Activated CD4-positive, alpha-beta T cell treated with anti-CD3 and anti-CD28 coated beads, Interleukin-2, amount 50 U/mL, for 24 hours (primary cell): ENCODE data around the gene CCDC88A.
"Not testable (repeated sequence)": the region's sequence is repeated elsewhere in the genome, so short reads cannot be mapped to it uniquely, and the experiment has no call there.

Experiments used
- DNase-seq, 2 donors: peaks; one replicate each; pipeline ENCODE4 v3.0.0-alpha.2; 2020; ENCODE audit warnings: low read depth in 1 of 2, low spot score in 1 of 2

The CCDC88A gene

DNA sequence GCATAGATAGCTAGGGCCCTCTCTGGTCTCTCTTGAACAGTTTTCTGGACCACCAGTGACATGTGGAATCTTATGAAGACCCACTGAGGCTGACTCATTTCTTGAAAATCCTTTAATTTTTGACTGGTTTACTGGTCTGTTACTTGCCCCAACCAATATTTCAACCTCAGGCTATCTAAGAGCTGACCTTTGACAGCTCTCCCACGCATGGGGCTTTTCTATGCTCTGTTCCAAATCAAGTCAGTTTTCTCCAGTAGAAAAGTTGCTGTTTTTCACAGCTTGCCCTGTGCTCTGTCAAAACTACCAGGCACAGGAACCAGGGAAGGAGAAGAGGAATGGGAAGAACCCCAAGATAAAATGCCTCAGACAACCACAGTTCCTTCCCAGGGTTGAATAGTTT, 104.7 kb downstream of the CCDC88A start:
- no peak for DNase-seq

DNA sequence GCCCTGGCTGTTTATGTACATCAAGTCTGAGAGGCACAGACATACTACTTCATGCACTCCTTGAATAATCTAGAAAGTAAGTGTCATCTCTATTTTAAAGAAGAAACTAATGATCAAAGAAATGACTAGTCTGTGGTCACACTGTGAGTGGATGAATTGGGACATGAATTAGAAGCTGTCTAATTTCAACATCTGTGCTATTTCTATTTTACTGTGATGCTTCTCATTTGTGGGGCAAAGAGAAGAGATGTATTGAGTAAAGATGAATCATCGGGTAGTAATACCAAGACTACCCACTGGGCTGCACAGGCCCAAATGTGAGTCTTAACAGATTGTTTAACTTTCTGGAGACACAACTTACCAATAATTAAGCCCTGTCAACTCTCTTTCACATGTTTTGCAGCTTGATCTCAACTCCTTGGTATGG, 108.2 kb downstream of the CCDC88A start:
- DNase-seq, result peak in 1 of 2 donors; percentile 26

DNA sequence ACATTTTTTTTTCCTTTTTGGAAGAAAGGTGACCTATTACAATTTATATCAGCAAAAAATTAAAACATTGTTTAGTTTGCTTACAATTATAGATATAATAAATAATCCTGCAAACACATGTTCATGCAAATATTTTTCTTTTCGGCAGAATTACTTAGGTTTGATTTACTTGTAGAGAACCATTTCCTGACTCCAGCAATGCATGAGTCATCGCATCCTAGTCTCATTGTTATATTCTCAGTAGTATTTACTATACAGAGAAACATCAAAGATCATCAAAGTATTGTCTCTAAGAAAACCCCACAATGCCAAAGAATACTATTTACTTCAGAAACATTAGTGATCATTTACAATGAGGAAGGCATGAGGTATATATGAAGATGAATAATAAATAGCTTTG, 110.2 kb downstream of the CCDC88A start:
- no peak for DNase-seq

DNA sequence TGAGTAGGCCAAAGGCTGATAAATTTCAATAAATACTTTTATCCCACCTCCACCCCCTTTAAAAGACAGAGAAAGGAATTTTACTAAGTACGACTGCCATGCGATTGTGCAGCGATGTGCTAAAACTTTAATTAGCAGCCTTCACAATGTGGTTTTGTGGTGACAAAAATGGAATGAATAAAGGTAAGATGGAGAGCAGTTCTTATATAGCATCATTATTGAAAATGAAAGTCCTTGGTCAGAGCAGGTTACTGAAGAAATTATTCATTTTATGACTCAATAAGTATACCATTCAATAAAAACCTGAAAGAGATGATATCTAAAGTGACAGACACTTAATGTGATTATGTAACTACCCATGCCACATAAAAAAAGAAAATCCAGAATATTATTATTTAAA, 117.4 kb downstream of the CCDC88A start:
- peak in 1 of 2 donors; percentile 11 for DNase-seq

DNA sequence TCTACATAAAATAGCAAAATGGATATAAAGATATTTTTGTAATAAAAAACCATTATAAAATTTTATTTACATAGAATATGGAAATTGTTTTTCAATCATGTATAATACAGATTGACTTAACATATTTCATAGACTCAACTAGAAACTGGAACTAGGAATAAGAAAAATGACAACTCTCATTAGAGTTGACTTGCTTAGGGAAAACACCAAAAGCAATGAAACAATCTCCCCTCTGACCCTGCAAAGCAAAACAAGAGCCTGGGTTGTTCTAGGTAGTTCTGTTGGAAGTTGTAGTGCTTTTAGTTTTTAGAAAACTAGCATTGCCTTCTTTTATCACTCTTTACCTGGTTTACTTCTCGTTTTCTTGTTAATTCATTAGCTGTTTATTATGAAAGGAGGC, 118.4 kb downstream of the CCDC88A start:
- no peak for DNase-seq

DNA sequence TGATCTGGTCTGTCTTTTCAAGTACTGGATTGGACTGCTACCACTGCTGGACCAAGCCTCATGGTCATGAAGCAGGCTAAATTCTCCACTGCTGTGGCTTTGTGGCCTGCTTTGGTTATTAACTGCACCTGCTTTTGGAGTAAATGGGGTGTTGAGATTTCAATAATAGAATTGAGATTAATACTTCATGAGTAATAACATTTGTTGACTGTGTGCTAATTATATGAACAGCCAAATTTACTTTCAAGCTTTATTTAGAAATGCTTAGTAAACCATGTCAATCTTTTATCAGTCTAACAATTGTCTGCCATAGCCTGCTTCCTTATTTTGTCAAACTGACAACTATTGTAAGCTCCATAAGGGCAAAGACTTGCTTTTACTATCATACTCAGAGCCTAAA, 123.3 kb downstream of the CCDC88A start:
- DNase-seq, result no peak

DNA sequence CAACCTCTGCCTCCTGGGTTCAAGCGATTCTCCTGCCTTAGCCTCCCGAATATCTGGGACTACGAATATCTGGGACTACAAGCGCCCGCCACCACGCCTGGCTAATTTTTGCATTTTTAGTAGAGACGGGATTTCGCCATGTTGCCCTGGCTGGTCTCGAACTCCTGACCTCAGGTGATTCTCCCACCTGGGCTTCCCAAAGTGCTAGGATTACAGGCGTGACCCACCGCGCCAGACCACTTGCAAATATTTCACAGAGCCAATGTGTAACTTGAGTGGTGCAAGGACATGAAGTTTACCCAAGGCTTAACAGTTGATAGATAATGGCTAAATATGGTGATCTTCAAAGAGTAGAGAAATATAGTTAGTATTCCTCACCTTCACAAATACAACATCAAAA, 136.6 kb downstream of the CCDC88A start:
- no peak for DNase-seq

DNA sequence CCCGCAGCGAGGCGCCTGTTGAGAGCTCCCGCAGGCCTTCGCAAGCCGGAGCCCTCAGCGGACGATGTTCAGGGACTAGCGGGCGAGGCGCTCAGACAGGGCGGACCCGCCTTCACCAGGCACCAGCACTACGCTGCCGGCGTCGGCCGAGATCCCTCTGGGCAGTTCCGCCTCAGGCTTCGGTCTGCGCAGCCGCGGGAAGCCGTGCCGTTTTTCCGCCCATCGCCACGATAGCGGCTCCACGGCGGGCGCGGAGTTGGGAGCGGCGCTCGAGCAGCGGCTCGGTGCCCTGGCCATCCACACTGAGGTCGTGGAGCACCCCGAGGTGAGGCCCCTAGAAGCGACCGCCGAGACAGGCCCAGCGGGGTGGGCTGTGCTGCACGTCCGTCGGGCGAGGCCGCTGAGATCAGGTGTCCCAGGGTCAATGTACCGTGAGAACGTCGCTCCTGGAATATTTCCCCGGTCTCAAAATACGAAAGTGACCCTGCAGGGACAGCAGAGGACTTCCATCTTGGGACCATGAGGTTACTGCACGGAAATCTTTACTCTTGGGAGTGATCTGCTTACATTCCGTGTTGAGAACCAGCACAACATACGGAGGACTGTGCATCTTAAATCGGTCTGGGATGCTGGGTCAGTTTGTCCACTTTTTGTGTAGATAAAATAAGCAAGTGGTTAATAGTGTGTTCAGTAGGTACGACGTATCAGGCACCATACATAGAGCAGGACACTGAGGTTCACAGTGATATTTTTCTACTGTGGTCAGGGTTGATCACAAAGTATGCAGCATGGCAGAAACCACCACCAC, 137.3 kb downstream of the CCDC88A start:
- DNase-seq, result peak; percentile 77 to 80

DNA sequence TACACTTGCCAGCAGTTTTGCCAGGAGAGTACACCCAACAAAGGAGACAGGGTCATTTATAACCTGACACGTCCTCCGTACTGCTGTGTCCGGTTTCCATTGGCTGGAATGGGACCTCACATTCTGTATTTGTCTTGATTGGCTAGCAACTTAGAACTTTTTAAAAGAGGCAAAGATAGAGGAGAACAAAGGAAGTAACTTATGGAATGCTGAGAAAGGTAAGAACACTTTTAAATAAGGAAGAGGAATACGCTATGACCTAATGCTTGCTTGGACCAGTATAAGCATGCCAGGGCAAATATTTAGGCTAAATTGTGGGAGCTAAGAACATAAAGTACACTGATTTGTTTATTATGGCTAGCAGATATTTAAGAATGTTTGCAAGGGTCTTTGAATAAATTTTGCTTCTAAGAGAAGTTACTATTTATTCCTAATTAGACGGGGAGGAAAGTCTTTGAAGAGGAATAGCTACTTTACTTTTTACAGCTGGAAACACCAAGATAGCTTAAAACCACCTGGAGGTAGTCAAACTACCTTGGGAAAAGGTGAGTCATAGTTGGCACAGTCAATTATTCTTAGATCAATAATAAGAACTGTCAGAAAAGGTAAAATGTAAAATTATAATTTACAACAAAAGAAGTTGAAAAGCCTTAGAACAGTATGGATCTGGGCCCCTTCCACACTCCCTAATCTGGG, 138.7 kb downstream of the CCDC88A start:
- DNase-seq, result not testable (repeated sequence)

DNA sequence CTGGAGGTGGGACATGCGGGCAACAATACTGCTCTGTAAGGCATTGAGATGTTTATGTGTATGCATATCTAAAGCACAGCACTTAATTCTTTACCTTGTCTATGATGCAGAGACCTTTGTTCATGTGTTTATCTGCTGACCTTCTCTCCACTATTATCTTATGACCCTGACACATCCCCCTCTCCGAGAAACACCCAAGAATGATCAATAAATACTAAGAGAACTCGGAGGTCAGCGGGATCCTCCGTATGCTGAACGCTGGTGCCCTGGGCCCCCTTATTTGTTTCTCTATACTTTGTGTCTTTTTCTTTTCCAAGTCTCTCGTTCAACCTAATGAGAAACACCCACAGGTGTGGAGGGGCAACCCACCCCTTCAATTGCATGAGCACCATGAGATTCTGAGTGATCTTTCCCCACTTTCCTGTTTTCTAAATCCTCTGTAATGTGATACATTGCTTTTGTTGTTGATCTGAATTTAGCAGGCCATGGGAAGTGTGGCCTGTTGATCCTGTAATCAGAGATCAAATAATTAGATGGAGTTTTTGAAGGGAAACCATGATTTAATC, 139.7 kb downstream of the CCDC88A start:
- not testable (repeated sequence) for DNase-seq

DNA sequence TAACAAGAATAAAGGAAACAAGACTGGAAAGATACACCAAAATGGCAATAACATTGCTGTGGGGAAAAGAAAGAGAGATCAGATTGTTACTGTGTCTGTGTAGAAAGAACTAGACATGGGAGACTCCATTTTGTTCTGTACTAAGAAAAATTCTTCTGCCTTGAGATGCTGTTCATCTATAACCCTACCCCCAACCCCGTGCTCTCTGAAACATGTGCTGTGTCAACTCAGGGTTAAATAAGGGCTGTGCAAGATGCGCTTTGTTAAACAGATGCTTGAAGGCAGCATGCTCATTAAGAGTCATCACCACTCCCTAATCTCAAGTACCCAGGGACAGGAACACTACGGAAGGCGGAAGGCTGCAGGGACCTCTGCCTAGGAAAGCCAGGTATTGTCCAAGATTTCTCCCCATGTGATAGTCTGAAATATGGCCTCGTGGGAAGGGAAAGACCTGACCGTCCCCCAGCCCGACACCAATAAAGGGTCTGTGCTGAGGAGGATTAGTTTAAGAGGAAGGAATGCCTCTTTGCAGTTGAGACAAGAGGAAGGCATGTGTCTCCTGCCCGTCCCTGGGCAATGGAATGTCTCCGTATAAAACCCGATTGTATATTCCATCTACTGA, 140.3 kb downstream of the CCDC88A start:
- not testable (repeated sequence) for DNase-seq

DNA sequence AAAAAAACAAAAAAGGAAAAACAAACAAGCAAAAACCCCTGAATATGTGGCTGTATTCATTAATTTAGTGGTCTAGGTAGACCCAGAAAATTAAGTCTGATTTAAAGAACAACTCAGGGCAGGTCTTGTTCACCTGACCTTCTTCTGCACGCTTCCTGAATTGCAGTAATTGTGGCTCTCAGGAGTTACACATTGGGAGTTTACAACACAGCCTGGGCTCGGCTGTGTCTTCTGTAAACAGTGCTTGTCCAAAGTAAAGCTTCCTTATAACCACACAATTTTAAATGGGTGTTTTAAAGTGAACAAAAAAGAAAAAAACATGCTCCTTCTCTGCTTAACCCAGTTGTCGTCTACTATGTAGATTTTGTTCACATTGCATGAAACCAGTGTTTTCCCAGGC, 142.3 kb downstream of the CCDC88A start:
- no peak for DNase-seq

DNA sequence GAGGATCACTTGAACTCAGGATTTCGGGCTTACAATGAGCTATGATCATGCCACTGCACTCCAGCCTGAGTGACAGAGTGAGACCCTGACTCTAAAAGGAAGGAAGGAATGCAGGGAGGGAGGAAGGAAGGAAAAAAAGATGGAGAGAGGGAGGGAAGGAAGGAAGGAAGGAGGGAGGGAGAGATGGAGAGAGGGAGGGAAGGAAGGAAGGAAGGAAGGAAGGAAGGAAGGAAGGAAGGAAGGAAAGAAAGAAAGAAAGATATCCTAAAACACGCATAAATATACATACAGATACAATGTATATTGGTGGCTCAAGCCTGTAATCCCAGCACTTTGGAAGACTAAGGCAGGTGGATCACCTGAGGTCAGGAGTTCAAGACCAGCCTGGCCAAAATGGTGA, 145.3 kb downstream of the CCDC88A start:
- not testable (repeated sequence) for DNase-seq

DNA sequence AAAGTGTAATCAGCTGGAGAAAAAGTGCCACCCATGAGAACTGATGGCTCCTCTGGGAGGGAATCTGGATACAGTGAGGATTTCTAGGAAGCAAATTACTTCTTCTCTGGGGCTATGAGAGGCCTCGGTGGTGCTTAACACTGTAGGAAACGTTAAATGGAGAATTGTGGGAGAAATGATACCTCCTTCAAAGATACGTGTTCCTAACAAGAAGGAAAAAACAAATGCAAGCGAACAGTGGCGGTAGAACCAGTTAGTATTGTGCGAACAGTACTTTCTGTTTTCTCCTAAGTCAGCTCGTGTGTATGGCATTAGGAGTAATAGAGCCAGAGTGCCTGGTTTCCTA, 150.0 kb downstream of the CCDC88A start:
- DNase-seq, result no peak

DNA sequence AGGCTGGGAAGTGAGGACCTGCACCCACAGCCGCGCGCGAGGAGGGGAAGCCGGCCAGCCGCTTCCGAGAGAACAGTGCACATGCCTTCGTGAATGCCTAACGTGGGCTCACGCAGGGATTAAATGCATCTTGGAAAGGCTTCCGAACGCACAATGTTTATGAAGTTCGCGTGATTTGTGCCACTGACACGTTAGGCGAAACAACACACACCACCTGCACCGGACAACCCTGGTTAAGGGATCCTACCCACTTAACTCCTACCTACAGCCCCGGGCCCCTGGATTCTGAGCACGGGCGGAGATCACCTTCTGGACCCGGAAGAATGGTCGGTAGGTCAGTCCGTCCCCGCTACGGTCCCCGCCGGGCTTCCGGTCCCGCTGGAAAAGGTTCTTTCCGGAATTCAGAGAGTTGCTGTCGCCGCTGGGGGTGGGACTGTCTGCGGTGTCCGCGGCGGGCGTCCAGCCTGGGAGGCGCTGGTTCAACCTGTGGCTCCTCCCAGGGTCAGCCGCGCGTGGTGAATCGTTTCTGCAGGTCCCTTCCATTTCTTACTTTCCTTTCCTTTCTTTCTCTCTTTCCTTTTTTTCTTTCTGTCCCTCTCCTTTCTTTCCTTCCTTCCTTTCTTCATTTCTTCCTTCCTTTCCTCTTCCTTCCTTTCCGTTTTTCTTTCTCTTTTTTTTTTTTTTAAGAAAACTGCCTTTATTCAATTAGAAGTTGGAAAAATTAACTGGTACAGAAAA, 150.6 kb downstream of the CCDC88A start, which contains the start of gene MTIF2:
Gene MTIF2 (minus strand): TSS at position 325 of the 738 bp plus-strand sequence. CDS start 5,373 bp downstream, outside the sequence.
- DNase-seq, result peak; percentile 76 to 91

DNA sequence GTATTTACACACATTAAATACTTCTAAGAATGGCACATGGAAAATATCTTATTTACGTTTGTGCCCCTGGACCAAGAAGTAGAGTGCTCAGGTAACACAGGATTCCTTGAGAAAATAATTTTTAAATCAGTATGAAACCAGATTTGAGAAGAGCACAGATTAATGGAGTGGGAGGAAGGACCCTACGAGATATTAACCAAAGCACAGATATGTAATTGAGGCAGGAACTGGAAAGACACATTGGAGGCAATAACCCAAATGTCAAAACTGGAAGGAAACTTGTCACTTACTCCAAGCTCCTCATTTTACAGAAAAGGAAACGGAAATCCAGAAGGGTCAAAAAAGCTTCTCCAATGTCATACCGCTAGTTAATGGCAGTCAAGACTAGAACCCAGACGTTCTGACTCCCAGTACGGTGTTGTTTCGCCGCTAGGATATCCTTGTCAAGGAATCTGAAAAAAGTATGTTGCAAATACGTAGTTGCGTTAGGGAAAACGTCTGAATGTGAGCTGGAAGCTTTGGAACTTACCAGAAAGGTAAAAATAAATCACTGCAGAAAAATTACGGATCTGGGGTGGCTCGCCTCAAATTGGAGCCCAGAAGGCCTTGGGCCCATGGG, 151.3 kb downstream of the CCDC88A start:
- DNase-seq, result no peak

DNA sequence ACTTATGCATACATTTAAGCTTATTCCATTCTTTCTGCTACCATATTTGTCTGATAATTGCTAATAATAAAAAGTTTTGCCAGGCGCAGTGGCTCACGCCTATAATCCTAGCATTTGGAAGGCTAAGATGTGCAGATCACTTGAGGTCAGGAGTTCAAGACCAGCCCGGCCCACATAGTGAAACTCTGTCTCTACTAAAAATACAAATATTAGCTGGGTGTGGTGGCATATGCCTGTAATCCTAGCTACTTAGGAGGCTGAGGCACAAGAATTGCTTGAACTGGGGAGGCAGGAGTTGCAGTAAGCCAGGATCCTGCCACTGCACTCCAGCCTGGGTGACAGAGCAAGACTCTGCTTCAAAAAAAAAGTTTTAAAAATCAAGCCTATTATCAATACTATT, 160.1 kb downstream of the CCDC88A start:
- DNase-seq, result not testable (repeated sequence)

DNA sequence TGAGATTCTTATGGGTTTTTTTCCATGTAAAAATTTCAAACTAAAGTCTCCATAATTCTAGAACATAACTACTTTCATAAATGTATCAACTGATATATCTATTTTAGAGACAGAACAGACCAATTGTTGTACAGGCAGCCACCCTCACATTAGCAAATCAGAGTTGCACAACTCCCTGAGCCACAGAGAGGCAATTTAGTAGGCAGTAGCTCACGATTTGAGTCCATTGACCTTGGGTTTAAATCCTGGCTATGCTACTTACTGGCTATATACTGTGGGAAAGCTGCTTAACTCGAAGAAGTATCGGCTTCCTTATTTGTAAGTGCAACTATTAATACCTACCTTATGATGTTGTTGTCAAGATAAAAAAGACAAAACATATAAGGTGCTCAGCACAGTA, 166.8 kb downstream of the CCDC88A start:
- DNase-seq, result no peak

DNA sequence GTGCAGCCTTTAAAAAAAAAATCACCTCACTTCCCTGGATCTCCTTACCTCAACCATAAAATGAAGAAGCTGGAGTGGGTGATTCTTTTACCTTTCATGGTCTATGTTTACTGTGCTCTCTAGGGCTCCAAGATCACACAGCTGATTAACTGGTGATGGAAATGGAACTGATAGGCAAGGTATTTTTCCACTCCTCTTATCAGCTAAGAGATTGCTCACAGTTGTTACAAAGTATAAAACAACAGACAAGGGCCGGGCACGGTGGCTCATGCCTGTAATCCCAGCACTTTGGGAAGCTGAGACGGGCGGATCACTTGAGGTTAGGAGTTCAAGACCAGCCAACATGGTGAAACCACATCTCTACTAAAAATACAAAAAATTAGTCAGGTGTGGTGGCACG, 172.6 kb downstream of the CCDC88A start:
- DNase-seq, result no peak

DNA sequence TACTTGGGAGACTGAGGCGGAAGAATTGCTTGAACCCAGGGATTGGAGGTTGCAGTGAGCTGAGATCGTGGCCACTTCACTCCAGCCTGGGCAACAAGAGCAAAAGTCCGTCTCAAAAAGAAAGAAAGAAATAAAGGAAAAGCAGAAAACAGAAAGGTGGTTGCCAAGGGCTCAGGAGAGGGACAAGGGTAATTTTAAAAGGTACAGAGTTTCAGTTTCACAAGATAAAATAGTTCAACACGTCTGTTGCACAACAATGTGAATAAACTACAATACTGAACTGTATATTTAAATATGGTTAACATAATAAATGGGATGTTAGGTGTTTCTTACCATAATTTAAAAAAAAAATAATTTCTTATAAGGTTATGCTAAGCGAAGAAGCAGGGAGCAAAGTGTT, 174.2 kb downstream of the CCDC88A start:
- no peak for DNase-seq

DNA sequence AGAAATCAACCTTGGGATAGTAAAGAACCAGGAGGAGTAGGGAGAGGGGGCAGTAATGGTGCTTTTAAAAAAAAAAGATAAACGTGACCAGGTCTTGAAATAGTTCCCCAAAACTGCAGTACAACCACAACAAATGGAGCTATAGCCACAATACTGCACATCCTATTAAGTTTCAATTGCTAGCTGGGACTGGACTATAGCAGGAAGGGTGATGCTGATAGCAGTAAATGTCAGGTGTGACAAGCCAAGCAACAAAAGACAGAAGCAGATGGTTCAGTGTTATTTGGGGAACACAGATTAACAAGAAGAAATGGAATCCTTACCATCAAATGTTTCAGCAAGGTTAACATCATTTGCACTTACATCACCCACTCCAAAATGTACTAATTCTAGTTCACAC, 177.0 kb downstream of the CCDC88A start:
- DNase-seq, result no peak
